Rectal smooth muscle tissue (tissue), 1 donor: Measurements from ENCODE around the gene AMIGO1.

Experiments
- H3K27ac ChIP-seq: one replicate; pipeline ENCODE4 v1.7.0; 2013; ENCODE audit warnings: low read depth, low read length, inconsistent platforms
- H3K27me3 ChIP-seq: one replicate; pipeline ENCODE4 v1.7.0; 2013; ENCODE audit warnings: low read length; ENCODE audit not compliant: control insufficient read depth, insufficient read depth
- H3K36me3 ChIP-seq: one replicate; pipeline ENCODE4 v1.7.0; 2013; ENCODE audit warnings: low read length; ENCODE audit not compliant: control insufficient read depth, insufficient read depth
- H3K4me1 ChIP-seq: one replicate; pipeline ENCODE4 v1.7.0; 2013; ENCODE audit warnings: low read length; ENCODE audit not compliant: control insufficient read depth, insufficient read depth
- H3K4me3 ChIP-seq: one replicate; pipeline ENCODE4 v1.7.0; 2013; ENCODE audit warnings: low read length
- H3K9ac ChIP-seq: one replicate; pipeline ENCODE4 v1.7.0; 2013; ENCODE audit warnings: low read length

AMIGO1 gene

GRCh38 chr1:109470245-109470644 is 39.3 kb downstream of the AMIGO1 start:
- H3K4me3 ChIP-seq: no peak overlapping the region
- no peak overlapping the region for H3K27ac ChIP-seq
- H3K27me3 ChIP-seq: peaks cover 2% of the 10 kb centered on the region
- no peaks in the 10 kb centered on the region for H3K36me3 ChIP-seq
- no peak overlapping the region for H3K9ac ChIP-seq
- peaks cover 2% of the 10 kb centered on the region for H3K4me1 ChIP-seq

- Histone ChIP-seq H3K9ac (no peak overlapping the region), H3K36me3 (no peaks in the 10 kb centered on the region), H3K27ac (no peak overlapping the region), H3K4me1 (peaks cover 2% of the 10 kb centered on the region), H3K4me3 (no peak overlapping the region), H3K27me3 (peaks cover 2% of the 10 kb centered on the region)
Observed at GRCh38 chr1:109468903-109469302, 40.6 kb downstream of the AMIGO1 start.

GRCh38 chr1:109468061-109468460 is 41.5 kb downstream of the AMIGO1 start:
- no peaks in the 10 kb centered on the region for H3K36me3 ChIP-seq
- no peak overlapping the region for H3K9ac ChIP-seq
- H3K27ac ChIP-seq: no peak overlapping the region
- no peak overlapping the region for H3K4me3 ChIP-seq
- H3K4me1 ChIP-seq: peaks cover 2% of the 10 kb centered on the region
- peaks cover 2% of the 10 kb centered on the region for H3K27me3 ChIP-seq

GRCh38 chr1:109467301-109467777 is 42.2 kb downstream of the AMIGO1 start:
- no peaks in the 10 kb centered on the region for H3K36me3 ChIP-seq
- H3K27me3 ChIP-seq: peaks cover 2% of the 10 kb centered on the region
- peak overlapping the region; percentile 41 for H3K27ac ChIP-seq
- H3K4me1 ChIP-seq: peaks cover 2% of the 10 kb centered on the region
- no peak overlapping the region for H3K9ac ChIP-seq
- peak overlapping the region; percentile 30 for H3K4me3 ChIP-seq

- Histone ChIP-seq H3K27ac (peak within 1 kb of the TSS; percentile 80), H3K36me3 (no peaks in the 10 kb centered on the region)
Observed at GRCh38 chr1:109466452-109467300, 42.9 kb downstream of the AMIGO1 start, which contains the start of gene SYPL2. SYPL2 (plus strand) TSS chr1:109466546; CDS start chr1:109466844, 298 bp downstream.

GRCh38 chr1:109466125-109466451 is 43.4 kb downstream of the AMIGO1 start:
- H3K27ac ChIP-seq: peak overlapping the region; percentile 80
- no peak overlapping the region for H3K9ac ChIP-seq
- no peaks in the 10 kb centered on the region for H3K36me3 ChIP-seq
- peak overlapping the region; percentile 72 for H3K4me3 ChIP-seq
- H3K27me3 ChIP-seq: peaks cover 2% of the 10 kb centered on the region
- H3K4me1 ChIP-seq: peaks cover 2% of the 10 kb centered on the region

More at GRCh38 chr1:109466452-109467300, 42.9 kb downstream of the AMIGO1 start, which contains the start of gene SYPL2:
- peaks cover 2% of the 10 kb centered on the region for H3K4me1 ChIP-seq
- H3K4me3 ChIP-seq: peak within 1 kb of the TSS; percentile 72
- no peak within 1 kb of the TSS for H3K9ac ChIP-seq
- peaks cover 2% of the 10 kb centered on the region for H3K27me3 ChIP-seq

- no peak overlapping the region for H3K27ac ChIP-seq
- no peak overlapping the region for H3K9ac ChIP-seq
- no peak overlapping the region for H3K4me3 ChIP-seq
- H3K27me3 ChIP-seq: no peaks in the 10 kb centered on the region
- H3K4me1 ChIP-seq: no peaks in the 10 kb centered on the region
- no peaks in the 10 kb centered on the region for H3K36me3 ChIP-seq
Observed at GRCh38 chr1:109457819-109458218, 51.7 kb downstream of the AMIGO1 start.

- H3K27me3 ChIP-seq: no peaks in the 10 kb centered on the region
- no peak overlapping the region for H3K4me3 ChIP-seq
- no peaks in the 10 kb centered on the region for H3K36me3 ChIP-seq
- no peak overlapping the region for H3K9ac ChIP-seq
- no peaks in the 10 kb centered on the region for H3K4me1 ChIP-seq
- no peak overlapping the region for H3K27ac ChIP-seq
Observed at GRCh38 chr1:109454497-109455133, 54.9 kb downstream of the AMIGO1 start.
